DOHH2 (cell line): ENCODE results near the gene B4GALT7.

Source experiments
- EZH2phosphoT487 ChIP-seq: fragments of 200-600 bp; sonication (generic); IDR thresholded peaks from 2 replicates; pipeline ENCODE4 v1.6.1; 2017; ENCODE audit warnings: borderline replicate concordance, mild to moderate bottlenecking, antibody characterized with exemption, low read length, moderate library complexity, mixed read lengths
- TF ChIP-seq, protein P1 (sequence below): fragments of 200-600 bp; sonication (generic); IDR thresholded peaks from one replicate; pipeline ENCODE4 v1.5.1; 2014; ENCODE audit warnings: antibody characterized with exemption, mild to moderate bottlenecking, low read depth, low read length; ENCODE audit not compliant: poor library complexity, severe bottlenecking

DNA sequence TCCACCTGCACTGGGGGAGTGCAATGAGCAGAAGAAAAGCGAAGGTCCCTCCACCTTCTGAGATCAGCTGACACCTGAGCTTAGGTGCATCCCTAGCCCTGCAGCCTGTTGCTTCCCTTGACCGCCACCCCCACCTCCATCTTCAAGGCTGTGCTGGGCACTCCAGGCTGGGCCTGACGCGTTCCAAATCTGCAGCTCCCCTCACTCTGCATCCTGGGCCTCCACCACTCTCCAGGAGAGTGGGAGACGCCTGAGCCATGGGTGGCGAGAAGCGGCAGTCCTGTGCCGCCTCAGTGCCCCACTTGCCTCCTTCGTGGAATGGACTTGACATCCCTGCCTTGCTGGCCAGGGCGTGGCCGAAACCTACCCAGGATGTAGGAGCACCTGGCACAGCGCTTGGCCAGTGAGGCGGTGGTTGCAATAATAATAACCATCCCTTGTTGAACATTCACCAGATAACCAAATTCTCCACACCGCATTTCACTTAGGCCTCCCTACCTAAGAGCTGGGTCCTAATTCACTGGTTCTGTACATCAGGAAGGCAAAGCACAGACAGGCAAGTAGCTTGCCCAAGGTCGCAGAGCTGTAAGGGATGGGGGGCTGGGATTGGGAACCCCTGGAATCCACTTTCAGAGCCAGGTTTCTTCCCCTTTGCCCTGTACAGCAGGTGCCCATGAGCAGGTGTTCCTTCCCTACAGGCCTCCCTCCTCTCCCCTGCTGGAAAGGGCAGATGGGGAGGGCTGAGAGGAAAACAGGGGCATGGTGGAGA lies 11.7 kb downstream of the B4GALT7 start:
- TF ChIP-seq, protein P1, sequence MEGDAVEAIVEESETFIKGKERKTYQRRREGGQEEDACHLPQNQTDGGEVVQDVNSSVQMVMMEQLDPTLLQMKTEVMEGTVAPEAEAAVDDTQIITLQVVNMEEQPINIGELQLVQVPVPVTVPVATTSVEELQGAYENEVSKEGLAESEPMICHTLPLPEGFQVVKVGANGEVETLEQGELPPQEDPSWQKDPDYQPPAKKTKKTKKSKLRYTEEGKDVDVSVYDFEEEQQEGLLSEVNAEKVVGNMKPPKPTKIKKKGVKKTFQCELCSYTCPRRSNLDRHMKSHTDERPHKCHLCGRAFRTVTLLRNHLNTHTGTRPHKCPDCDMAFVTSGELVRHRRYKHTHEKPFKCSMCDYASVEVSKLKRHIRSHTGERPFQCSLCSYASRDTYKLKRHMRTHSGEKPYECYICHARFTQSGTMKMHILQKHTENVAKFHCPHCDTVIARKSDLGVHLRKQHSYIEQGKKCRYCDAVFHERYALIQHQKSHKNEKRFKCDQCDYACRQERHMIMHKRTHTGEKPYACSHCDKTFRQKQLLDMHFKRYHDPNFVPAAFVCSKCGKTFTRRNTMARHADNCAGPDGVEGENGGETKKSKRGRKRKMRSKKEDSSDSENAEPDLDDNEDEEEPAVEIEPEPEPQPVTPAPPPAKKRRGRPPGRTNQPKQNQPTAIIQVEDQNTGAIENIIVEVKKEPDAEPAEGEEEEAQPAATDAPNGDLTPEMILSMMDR, result no peak
- no peak for TF ChIP-seq EZH2phosphoT487
